B cell (primary cell): ENCODE data around the gene MAPKAPK5. TPM values are rescaled to one million over a fixed set of nuclear protein-coding genes. Genes with fewer than 3 reads are reported as not detected.

ENCODE experiments used
- ATAC-seq: fragments of 200-7000 bp; cut with Tn5 transposase; one replicate; pipeline ENCODE4 v1.10.0; 2021; ENCODE audit warnings: low read depth, mild to moderate bottlenecking, moderate number of reproducible peaks, moderate library complexity
- CTCF ChIA-PET: fragments of 350-600 bp; sonication (Branson Sonifier 250); formaldehyde crosslinking; loops from one replicate; lab custom pipeline; 2021; ENCODE audit warnings: antibody characterized with exemption, inconsistent platforms; lab: Charles Lee
- POLR2A ChIA-PET: fragments of 350-600 bp; sonication (Branson Sonifier 250); formaldehyde crosslinking; loops from one replicate; lab custom pipeline; 2021; ENCODE audit warnings: antibody characterized with exemption; lab: Charles Lee
- DNase-seq: peaks from one replicate; pipeline ENCODE4 v3.0.0; 2013
- H2AFZ ChIP-seq: 2 replicates; pipeline ENCODE4 v1.6.1; 2012; ENCODE audit warnings: mild to moderate bottlenecking, low read depth, low read length; ENCODE audit not compliant: insufficient read depth, poor library complexity, severe bottlenecking
- H3K27ac ChIP-seq, 2 donors: 1 replicate in 1 of 2; 2 replicates in 1 of 2; pipeline ENCODE4 v1.5.1; 2012 to 2013; ENCODE audit warnings: low read length in 2 of 2, mild to moderate bottlenecking in 2 of 2, moderate library complexity in 1 of 2
- H3K27me3 ChIP-seq, 4 experiments: fragments of 200-600 bp in 1 of 4; sonication (generic) in 1 of 4; replicated peaks in 1 of 4; 1 replicate in 2 of 4; 2 replicates in 2 of 4; pipeline versions ENCODE4 v1.6.1 to v1.7.0; 2013 to 2016; ENCODE audit warnings: low read length in 3 of 4, mild to moderate bottlenecking in 2 of 4, mixed read lengths in 1 of 4, moderate library complexity in 1 of 4; ENCODE audit not compliant: insufficient read depth in 4 of 4, control insufficient read depth in 3 of 4; ENCODE audit errors: control extremely low read depth in 1 of 4
- H3K36me3 ChIP-seq, 2 experiments: replicated peaks in 1 of 2; 1 replicate in 1 of 2; 2 replicates in 1 of 2; pipeline versions ENCODE4 v1.6.1 to v1.7.1; 2013; ENCODE audit warnings: low read length in 1 of 2; ENCODE audit not compliant: insufficient read depth in 2 of 2, control insufficient read depth in 1 of 2; ENCODE audit errors: control extremely low read depth in 1 of 2, extremely low read depth in 1 of 2
- H3K4me1 ChIP-seq, 2 donors: fragments of 200-600 bp in 1 of 2; sonication (generic) in 1 of 2; 1 replicate in 1 of 2; 2 replicates in 1 of 2; pipeline versions ENCODE4 v1.5.1 to v1.6.1; 2013 to 2017; ENCODE audit warnings: low read length in 2 of 2; ENCODE audit not compliant: control insufficient read depth in 2 of 2, insufficient read depth in 2 of 2
- H3K4me2 ChIP-seq: replicated peaks from 2 replicates; pipeline ENCODE3; 2012; ENCODE audit warnings: mild to moderate bottlenecking, low read depth, low read length; ENCODE audit not compliant: poor library complexity, severe bottlenecking
- H3K4me3 ChIP-seq, 5 experiments: fragments of 200-600 bp in 1 of 5; sonication (generic) in 1 of 5; 1 replicate in 3 of 5; 2 replicates in 2 of 5; pipeline versions ENCODE4 v1.5.1 to v1.7.0; 2011 to 2016; ENCODE audit warnings: low read length in 4 of 5, mild to moderate bottlenecking in 4 of 5, low read depth in 2 of 5, control low read depth in 1 of 5, moderate library complexity in 1 of 5; ENCODE audit not compliant: insufficient read depth in 1 of 5; ENCODE audit errors: control extremely low read depth in 1 of 5, extremely low read depth in 1 of 5
- H3K79me2 ChIP-seq: fragments of 200-600 bp; sonication (generic); one replicate; pipeline ENCODE4 v1.6.0; 2016; ENCODE audit warnings: low read length; ENCODE audit not compliant: control insufficient read depth, insufficient read depth
- H3K9ac ChIP-seq: fragments of 200-600 bp; sonication (generic); 2 replicates; pipeline ENCODE4 v1.6.1; 2017; ENCODE audit warnings: mild to moderate bottlenecking, low read length, moderate library complexity
- H3K9me3 ChIP-seq, 3 donors: one replicate each; pipeline versions ENCODE4 v1.6.1 to v1.7.1; 2013; ENCODE audit warnings: low read length in 2 of 3; ENCODE audit not compliant: control insufficient read depth in 2 of 3, insufficient read depth in 1 of 3; ENCODE audit errors: control extremely low read depth in 1 of 3
- H4K20me1 ChIP-seq: 2 replicates; pipeline ENCODE4 v1.6.0; 2012; ENCODE audit warnings: mild to moderate bottlenecking, low read length; ENCODE audit not compliant: insufficient read depth, control insufficient read depth, poor library complexity, severe bottlenecking
- H3K27ac Mint-ChIP-seq: one replicate; pipeline ENCODE4 v1.8.0; 2021; ENCODE audit warnings: mixed read lengths
- H3K27me3 Mint-ChIP-seq: one replicate; pipeline ENCODE4 v1.8.0; 2021; ENCODE audit warnings: mixed read lengths
- H3K4me1 Mint-ChIP-seq: one replicate; pipeline ENCODE4 v1.8.0; 2021; ENCODE audit warnings: mixed read lengths
- H3K4me3 Mint-ChIP-seq: one replicate; pipeline ENCODE4 v1.8.0; 2021; ENCODE audit warnings: mixed read lengths
- H3K9me3 Mint-ChIP-seq: one replicate; pipeline ENCODE4 v1.8.0; 2022; ENCODE audit warnings: mixed read lengths; ENCODE audit not compliant: insufficient read depth
- EZH2 ChIP-seq: IDR thresholded peaks from 2 replicates; pipeline ENCODE4 v1.6.1; 2012; ENCODE audit warnings: borderline replicate concordance, low read depth, mild to moderate bottlenecking, moderate library complexity, low read length; ENCODE audit not compliant: insufficient read depth, poor library complexity, severe bottlenecking
- whole genome bisulfite sequencing: methylation state at CpG from one replicate; pipeline ENCODE4 v1.1.5; 2013; ENCODE audit warnings: missing lambda C conversion rate; ENCODE audit not compliant: insufficient coverage; 5-methylcytosine and 5-hydroxymethylcytosine counted together
- intact Hi-C: fragments of 100-400 bp; cut with micrococcal nuclease; formaldehyde crosslinking; loops from one replicate; pipeline ENCODE4 v1.10.0; 2022
- polyA minus RNA-seq: library from RNA; depleted of rRNA, polyadenylated mRNA; stranded (reverse); fragments of >200 nt; gene quantifications from 2 replicates; pipeline ENCODE4 v1.2.3, GENCODE V29; 2012
- polyA plus RNA-seq: library from polyadenylated mRNA; depleted of rRNA; stranded (reverse); fragments of >200 nt; gene quantifications from 2 replicates; pipeline ENCODE4 v1.2.3, GENCODE V29; 2012
- total RNA-seq, 2 donors: library from RNA; stranded (reverse); fragments of 120-200 nt in 1 of 2; gene quantifications; 1 replicate in 1 of 2; 2 replicates in 1 of 2; pipeline versions ENCODE4 v1.2.3 to v1.2.4, GENCODE V29; 2013 to 2022
- TF ChIP-seq, protein P1 (sequence below): fragments of 200-600 bp; IDR thresholded peaks from one replicate; pipeline ENCODE4 v1.8.0; 2022; ENCODE audit warnings: antibody characterized with exemption, mild to moderate bottlenecking

MAPKAPK5 gene
- total RNA-seq (64.4 and 73.1 TPM in 2 replicates), polyA plus RNA-seq (60.2 and 69.0 TPM in 2 replicates), polyA minus RNA-seq (41.2 and 43.9 TPM in 2 replicates)
- 46.4 TPM for total RNA-seq (2013)

DNA sequence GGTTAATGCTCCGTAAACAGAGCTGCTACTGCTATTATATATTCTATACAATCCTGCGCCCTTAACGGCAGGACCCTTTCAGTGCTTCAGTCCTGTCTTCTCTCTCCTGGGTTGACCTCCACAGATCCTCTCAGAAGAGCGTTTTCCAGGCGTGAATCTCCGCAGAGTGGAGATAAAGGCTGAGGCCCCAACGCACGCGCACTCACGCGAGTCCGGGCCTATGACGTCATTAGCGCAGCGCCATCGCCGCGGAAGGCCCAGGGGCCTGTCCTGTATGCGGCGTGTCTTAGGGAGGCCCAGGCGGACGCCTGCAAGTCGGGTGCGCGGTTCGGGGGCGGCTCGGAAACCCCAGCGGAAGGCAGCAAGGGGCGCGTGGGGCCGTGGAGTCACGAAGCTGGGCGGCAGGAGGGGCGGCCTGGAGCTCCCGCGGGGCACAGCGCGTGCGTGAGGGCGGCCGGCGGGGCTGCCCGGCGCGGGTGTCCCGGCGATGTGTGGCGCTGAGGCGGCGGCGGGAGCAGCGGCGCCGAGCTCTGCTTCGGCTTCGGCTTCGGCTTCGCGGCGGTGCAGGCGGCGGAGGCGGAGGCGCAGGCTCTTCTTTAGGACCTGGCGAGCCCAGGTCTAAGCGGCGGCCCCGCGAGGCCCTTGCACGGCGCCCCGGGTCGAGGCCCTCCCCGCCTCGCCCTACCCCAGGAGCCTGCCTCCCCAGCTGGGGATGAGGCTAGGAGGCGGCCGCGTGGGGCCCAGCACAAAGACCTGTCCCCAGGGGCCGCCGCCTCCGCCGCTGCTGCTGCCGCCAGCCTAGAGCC is at the start of gene MAPKAPK5:
MAPKAPK5 (plus strand) TSS at position 479 of the 806 bp plus-strand sequence. CDS start 506 bp downstream, outside the sequence.
- Mint-ChIP-seq H3K27me3 (no peaks in the 10 kb centered on the region), H3K4me3 (peak within 1 kb of the TSS; percentile 94), H3K27ac (peak within 1 kb of the TSS; percentile 99), H3K4me1 (peaks cover 50% of the 10 kb centered on the region), H3K9me3 (no peaks in the 10 kb centered on the region)
- H3K4me3 ChIP-seq, result peak within 1 kb of the TSS; percentile 81 to 99 (median 82)
- ChIA-PET POLR2A (interaction anchor here (0.7 to 1.5 kb wide), 8 partner anchors 29 to 579 kb away, joined by 3 to 8 read pairs (median 4); partner anchors contain the start of genes ACAD10, BRAP, ERP29 and TMEM116), CTCF (interaction anchor here (0.6 to 2.3 kb wide), 3 partner anchors 29 to 156 kb away, joined by 3 to 12 read pairs (median 4); partner anchors contain the start of genes ACAD10 and BRAP)
- peak within 1 kb of the TSS; percentile 96 for H3K4me2 ChIP-seq
- H3K9me3 ChIP-seq, result no peaks in the 10 kb centered on the region
- peaks cover 63% of the 10 kb centered on the region for H3K79me2 ChIP-seq
- H4K20me1 ChIP-seq, result peaks cover 8% of the 10 kb centered on the region
- peaks cover 28 to 29% of the 10 kb centered on the region in 2 donors for H3K4me1 ChIP-seq
- ATAC-seq (peak; percentile 91), DNase-seq (peak; percentile 99)
- peak within 1 kb of the TSS; percentile 85 to 87 for H3K27ac ChIP-seq
- intact Hi-C loops, result loop anchor here (1.0 to 5.0 kb wide), 8 partner anchors 67 to 1439 kb away; partner anchors contain the start of genes ACAD10, ALDH2, ANAPC7 and ATXN2
- peak within 1 kb of the TSS; percentile 92 for H2AFZ ChIP-seq
- WGBS, result under 1% methylated on average over 84 of the region's 84 CpGs
- TF ChIP-seq, protein P1, sequence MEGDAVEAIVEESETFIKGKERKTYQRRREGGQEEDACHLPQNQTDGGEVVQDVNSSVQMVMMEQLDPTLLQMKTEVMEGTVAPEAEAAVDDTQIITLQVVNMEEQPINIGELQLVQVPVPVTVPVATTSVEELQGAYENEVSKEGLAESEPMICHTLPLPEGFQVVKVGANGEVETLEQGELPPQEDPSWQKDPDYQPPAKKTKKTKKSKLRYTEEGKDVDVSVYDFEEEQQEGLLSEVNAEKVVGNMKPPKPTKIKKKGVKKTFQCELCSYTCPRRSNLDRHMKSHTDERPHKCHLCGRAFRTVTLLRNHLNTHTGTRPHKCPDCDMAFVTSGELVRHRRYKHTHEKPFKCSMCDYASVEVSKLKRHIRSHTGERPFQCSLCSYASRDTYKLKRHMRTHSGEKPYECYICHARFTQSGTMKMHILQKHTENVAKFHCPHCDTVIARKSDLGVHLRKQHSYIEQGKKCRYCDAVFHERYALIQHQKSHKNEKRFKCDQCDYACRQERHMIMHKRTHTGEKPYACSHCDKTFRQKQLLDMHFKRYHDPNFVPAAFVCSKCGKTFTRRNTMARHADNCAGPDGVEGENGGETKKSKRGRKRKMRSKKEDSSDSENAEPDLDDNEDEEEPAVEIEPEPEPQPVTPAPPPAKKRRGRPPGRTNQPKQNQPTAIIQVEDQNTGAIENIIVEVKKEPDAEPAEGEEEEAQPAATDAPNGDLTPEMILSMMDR, result no peak
- no peak for TF ChIP-seq EZH2
- peaks cover 1 to 9% of the 10 kb centered on the region in 2 experiments for H3K36me3 ChIP-seq
- peak within 1 kb of the TSS; percentile 93 for H3K9ac ChIP-seq
- no peaks in the 10 kb centered on the region for H3K27me3 ChIP-seq
